Measurements from ENCODE around the gene CERKL. TPM values are rescaled to one million over a fixed set of nuclear protein-coding genes. Genes with fewer than 3 reads are reported as not detected.

Gene CERKL
- total and polyA plus RNA-seq, 9 of the 15 experiments (the other 6 are each of a cell fraction or from before 2014, with no cell fraction given), result 0.04 to 0.08 TPM; not detected in 7

GRCh38 chr2:181558371-181558770, 98.5 kb downstream of the CERKL start:
- BruUV-seq (replicated peaks), result no TSS peak
- ChIA-PET CTCF (ENCODE audit: low intra/inter-chr PET ratio) (no interaction called here), POLR2A (no interaction called here)
- H3K9ac ChIP-seq (ENCODE audit: insufficient read depth in 1 of 2, low read depth in 2 of 2, low read length in 2 of 2), result no peak overlapping the region
- no peak overlapping the region for H3K4me2 ChIP-seq (ENCODE audit: insufficient read depth, low read length)
- ATAC-seq (no peak), DNase-seq (ENCODE audit: extremely low read depth in 1 of 4, low spot score in 3 of 4) (no peak), FAIRE-seq (no peak)
- H3K27ac ChIP-seq (ENCODE audit: extremely low read depth, low read depth, low read length), result no peak overlapping the region
- H3K4me3 ChIP-seq, result no peak overlapping the region
- H3K9me1 ChIP-seq (ENCODE audit: control insufficient read depth, insufficient read depth, low read length), result no peaks in the 10 kb centered on the region
- 0% methylated on average over 2 of the region's 2 CpGs for WGBS (ENCODE audit: insufficient coverage, low coverage, missing lambda C conversion rate)
- no peaks in the 10 kb centered on the region for H3K79me2 ChIP-seq (ENCODE audit: control insufficient read depth, insufficient read depth, low read length)
- intact Hi-C loops (cut with micrococcal nuclease) (no loop called here), in situ Hi-C loops (cut with MboI) (no loop called here)
- TF ChIP-seq JUN (IDR thresholded peaks at IDR 0.05; ENCODE audit: borderline replicate concordance, low read depth, low read length) (no peak), JUN (CRISPR knock-in tag; IDR thresholded peaks at IDR 0.05; ENCODE audit: borderline replicate concordance) (no peak), SREBF1 (IDR thresholded peaks at IDR 0.05; ENCODE audit: borderline replicate concordance, low read depth, low read length) (no peak), MCM5 (IDR thresholded peaks at IDR 0.05; ENCODE audit: low read depth) (no peak), ZHX1 (conservative IDR thresholded peaks at IDR 0.05; ENCODE audit: low read length) (no peak), ZNF354B (CRISPR knock-in tag; IDR thresholded peaks at IDR 0.05) (no peak), MCM2 (IDR thresholded peaks at IDR 0.05; ENCODE audit: low read depth) (no peak), E2F5 (CRISPR knock-in tag; IDR thresholded peaks at IDR 0.05) (no peak), LCOR (CRISPR knock-in tag; IDR thresholded peaks at IDR 0.05) (no peak), CTBP1 (IDR thresholded peaks at IDR 0.05; ENCODE audit: borderline replicate concordance) (no peak), MLLT1 (IDR thresholded peaks at IDR 0.05) (no peak), SMAD2 (IDR thresholded peaks at IDR 0.05; ENCODE audit: low read depth, low read length) (no peak), CGGBP1 (CRISPR knock-in tag; IDR thresholded peaks at IDR 0.05) (no peak), MEF2A (IDR thresholded peaks at IDR 0.05; ENCODE audit: control insufficient read depth, low read depth, low read length) (no peak)
- no peaks in the 10 kb centered on the region for H3K9me3 ChIP-seq (replicated peaks; ENCODE audit: control insufficient read depth, insufficient read depth, low read depth, low read length)
- no peaks in the 10 kb centered on the region for H3K4me1 ChIP-seq (replicated peaks in 1 of 2; ENCODE audit: control insufficient read depth in 2 of 2, insufficient read depth in 2 of 2, low read length in 2 of 2)
- H3K36me3 ChIP-seq (ENCODE audit: control insufficient read depth, insufficient read depth, low read length), result no peaks in the 10 kb centered on the region
- H4K20me1 ChIP-seq (replicated peaks; ENCODE audit: control insufficient read depth, insufficient read depth, low read length), result no peaks in the 10 kb centered on the region
- no peak overlapping the region for H2AFZ ChIP-seq (ENCODE audit: low read depth, low read length)
- no peaks in the 10 kb centered on the region for H3K27me3 ChIP-seq (ENCODE audit: control insufficient read depth in 2 of 2, insufficient read depth in 2 of 2, low read length in 2 of 2)

All from K562 (cell line).